Body of pancreas (tissue), 4 donors: ENCODE measurements around the gene UTP11.

Experiments
- POLR2A ChIP-seq, 3 donors: fragments of 450-650 bp; IDR thresholded peaks; one replicate each; pipeline ENCODE4 v1.6.1; 2016; ENCODE audit warnings: antibody characterized with exemption in 3 of 3, mild to moderate bottlenecking in 2 of 3
- TF ChIP-seq, protein P1 (sequence below), 7 experiments: fragments of 450-650 bp in 4 of 7; fragments of 200-600 bp in 3 of 7; sonication (generic) in 3 of 7; IDR thresholded peaks; one replicate each; pipeline ENCODE4 v1.5.1; 2016 to 2019; ENCODE audit warnings: antibody characterized with exemption in 7 of 7

DNA sequence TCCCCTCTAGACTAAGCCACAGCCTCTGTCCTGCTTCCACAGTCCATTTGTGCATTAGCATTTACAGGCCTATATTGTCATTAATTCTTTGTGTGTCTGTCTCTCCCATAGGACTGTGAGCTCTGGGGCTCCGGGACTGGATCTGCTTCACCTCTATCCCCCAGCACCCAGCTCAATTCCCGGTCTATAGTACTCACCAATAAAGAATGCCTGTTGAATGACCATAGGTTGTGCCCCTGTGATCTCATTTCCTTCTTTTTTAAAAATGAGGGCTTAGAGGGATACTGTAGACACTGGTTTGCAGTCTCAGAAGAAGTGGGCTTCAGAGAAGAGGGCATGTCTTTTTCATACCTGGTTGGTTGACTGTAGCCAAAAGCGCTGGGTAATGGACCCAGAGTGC lies 42.9 kb downstream of the UTP11 start:
- TF ChIP-seq, protein P1, sequence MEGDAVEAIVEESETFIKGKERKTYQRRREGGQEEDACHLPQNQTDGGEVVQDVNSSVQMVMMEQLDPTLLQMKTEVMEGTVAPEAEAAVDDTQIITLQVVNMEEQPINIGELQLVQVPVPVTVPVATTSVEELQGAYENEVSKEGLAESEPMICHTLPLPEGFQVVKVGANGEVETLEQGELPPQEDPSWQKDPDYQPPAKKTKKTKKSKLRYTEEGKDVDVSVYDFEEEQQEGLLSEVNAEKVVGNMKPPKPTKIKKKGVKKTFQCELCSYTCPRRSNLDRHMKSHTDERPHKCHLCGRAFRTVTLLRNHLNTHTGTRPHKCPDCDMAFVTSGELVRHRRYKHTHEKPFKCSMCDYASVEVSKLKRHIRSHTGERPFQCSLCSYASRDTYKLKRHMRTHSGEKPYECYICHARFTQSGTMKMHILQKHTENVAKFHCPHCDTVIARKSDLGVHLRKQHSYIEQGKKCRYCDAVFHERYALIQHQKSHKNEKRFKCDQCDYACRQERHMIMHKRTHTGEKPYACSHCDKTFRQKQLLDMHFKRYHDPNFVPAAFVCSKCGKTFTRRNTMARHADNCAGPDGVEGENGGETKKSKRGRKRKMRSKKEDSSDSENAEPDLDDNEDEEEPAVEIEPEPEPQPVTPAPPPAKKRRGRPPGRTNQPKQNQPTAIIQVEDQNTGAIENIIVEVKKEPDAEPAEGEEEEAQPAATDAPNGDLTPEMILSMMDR (IDR thresholded peaks at IDR 0.05), result no peak
- no peak for TF ChIP-seq POLR2A (IDR thresholded peaks at IDR 0.05)
